Upper lobe of right lung (tissue), 1 donor: ENCODE data around the gene PRAC1. TPM values are rescaled to one million over a fixed set of nuclear protein-coding genes. Genes with fewer than 3 reads are reported as not detected.

Experiments
- ATAC-seq: fragments of 200-7000 bp; cut with Tn5 transposase; one replicate; pipeline ENCODE4 v1.9.1; 2020; ENCODE audit warnings: mild to moderate bottlenecking, moderate library complexity
- DNase-seq: peaks from one replicate; pipeline ENCODE4 v3.0.0-alpha.2; 2020
- H3K27ac ChIP-seq: fragments of 200-600 bp; one replicate; pipeline ENCODE4 v1.8.0; 2022
- H3K27me3 ChIP-seq: fragments of 200-600 bp; one replicate; pipeline ENCODE4 v1.8.0; 2022; ENCODE audit warnings: mild to moderate bottlenecking
- H3K36me3 ChIP-seq: fragments of 200-600 bp; one replicate; pipeline ENCODE4 v1.8.0; 2022
- H3K4me1 ChIP-seq: fragments of 200-600 bp; one replicate; pipeline ENCODE4 v1.8.0; 2022
- H3K4me3 ChIP-seq: fragments of 200-600 bp; one replicate; pipeline ENCODE4 v1.8.0; 2022; ENCODE audit warnings: mild to moderate bottlenecking
- H3K9me3 ChIP-seq: fragments of 200-600 bp; one replicate; pipeline ENCODE4 v1.8.0; 2022
- CTCF ChIP-seq: fragments of 200-600 bp; IDR thresholded peaks from one replicate; pipeline ENCODE4 v1.8.0; 2022; ENCODE audit warnings: antibody characterized with exemption
- intact Hi-C: fragments of 100-400 bp; cut with DNase I; formaldehyde crosslinking; loops from one replicate; pipeline ENCODE4 v1.11.0; 2022
- total RNA-seq: library from RNA; stranded (reverse); fragmentation: NEBNext Ultra II Directional; extraction: Animal tissue kit (Norgen Biotek cat#: 25700); gene quantifications from one replicate; pipeline ENCODE4 v1.2.1, GENCODE V29; 2021
- donor health status: DM: no; HTN: yes; CAD: no; lungs with severe emphysema.

The PRAC1 gene
- total RNA-seq, 1 donor from 2014 or later, result not detected

- no peak for DNase-seq
- intact Hi-C loops, result no loop called here
- Histone ChIP-seq H3K9me3 (no peaks in the 10 kb centered on the region), H3K36me3 (no peaks in the 10 kb centered on the region), H3K27me3 (peaks cover 99% of the 10 kb centered on the region), H3K27ac (no peak overlapping the region), H3K4me1 (peaks cover 19% of the 10 kb centered on the region), H3K4me3 (no peak overlapping the region)
- TF ChIP-seq CTCF, result no peak
- no peak for ATAC-seq
Measured at GRCh38 chr17:48727415-48728175, 5.3 kb upstream of the PRAC1 start.

GRCh38 chr17:48726916-48727286, 4.6 kb upstream of the PRAC1 start:
- Histone ChIP-seq H3K27me3 (peaks cover 99% of the 10 kb centered on the region), H3K27ac (no peak overlapping the region), H3K4me3 (no peak overlapping the region), H3K9me3 (no peaks in the 10 kb centered on the region), H3K4me1 (peaks cover 19% of the 10 kb centered on the region), H3K36me3 (no peaks in the 10 kb centered on the region)
- DNase-seq, result no peak
- TF ChIP-seq CTCF, result no peak
- no peak for ATAC-seq
- intact Hi-C loops, result no loop called here

GRCh38 chr17:48726114-48726915, 4.0 kb upstream of the PRAC1 start:
- peaks cover 19% of the 10 kb centered on the region for H3K4me1 ChIP-seq
- DNase-seq (no peak), ATAC-seq (no peak)
- peaks cover 99% of the 10 kb centered on the region for H3K27me3 ChIP-seq
- no peak overlapping the region for H3K27ac ChIP-seq
- TF ChIP-seq CTCF, result no peak
- no peak overlapping the region for H3K4me3 ChIP-seq
- no peaks in the 10 kb centered on the region for H3K9me3 ChIP-seq
- intact Hi-C loops, result no loop called here
- no peaks in the 10 kb centered on the region for H3K36me3 ChIP-seq

- ATAC-seq (no peak), DNase-seq (no peak)
- Histone ChIP-seq H3K36me3 (no peaks in the 10 kb centered on the region), H3K9me3 (no peaks in the 10 kb centered on the region), H3K27ac (no peak overlapping the region), H3K4me1 (peaks cover 19% of the 10 kb centered on the region), H3K27me3 (peaks cover 99% of the 10 kb centered on the region), H3K4me3 (no peak overlapping the region)
- TF ChIP-seq CTCF, result no peak
- intact Hi-C loops, result no loop called here
Measured at GRCh38 chr17:48725288-48726064, 3.2 kb upstream of the PRAC1 start.

- TF ChIP-seq CTCF, result no peak
- DNase-seq, result no peak
- H3K27ac ChIP-seq, result no peak overlapping the region
- no peak overlapping the region for H3K4me3 ChIP-seq
- no peaks in the 10 kb centered on the region for H3K9me3 ChIP-seq
- H3K4me1 ChIP-seq, result peaks cover 19% of the 10 kb centered on the region
- H3K27me3 ChIP-seq, result peaks cover 99% of the 10 kb centered on the region
- intact Hi-C loops, result no loop called here
- no peaks in the 10 kb centered on the region for H3K36me3 ChIP-seq
- no peak for ATAC-seq
Measured at GRCh38 chr17:48725004-48725287, 2.6 kb upstream of the PRAC1 start.
